Brain microvascular endothelial cell (primary cell): ENCODE results near the gene LRMDA.

Source experiments
- DNase-seq: peaks from one replicate; pipeline ENCODE4 v3.0.0-alpha.2; 2020
- H3K27ac ChIP-seq: fragments of 250-450 bp; sonication (Bioruptor Pico); 2 replicates; pipeline ENCODE4 v1.5.1; 2020; ENCODE audit warnings: mild to moderate bottlenecking, moderate library complexity
- H3K27me3 ChIP-seq: fragments of 250-450 bp; sonication (Bioruptor Pico); replicated peaks from 2 replicates; pipeline ENCODE4 v1.5.1; 2020; ENCODE audit warnings: mild to moderate bottlenecking
- H3K36me3 ChIP-seq: fragments of 250-450 bp; sonication (Bioruptor Pico); replicated peaks from 2 replicates; pipeline ENCODE4 v1.5.1; 2020; ENCODE audit warnings: mild to moderate bottlenecking
- H3K4me3 ChIP-seq: 2 replicates; pipeline ENCODE4 v1.5.1; 2011; ENCODE audit warnings: low read depth, mild to moderate bottlenecking, control low read depth, low read length, moderate library complexity
- CTCF ChIP-seq: IDR thresholded peaks from 2 replicates; pipeline ENCODE4 v1.5.1; 2011; ENCODE audit warnings: low read depth, mild to moderate bottlenecking, moderate library complexity, low read length, control low read depth, inconsistent platforms; ENCODE audit errors: missing control alignments
- in situ Hi-C: cut with HindIII; loops from 2 replicates; pipeline ENCODE4 v1.10.0; 2017; ENCODE audit warnings: low sequenced_read_pairs, low pct_ligation_motif_present

The LRMDA gene

GRCh38 chr10:75548356-75548755 lies 116.9 kb downstream of the LRMDA start:
- no peak for TF ChIP-seq CTCF
- in situ Hi-C loops: no loop called here
- no peak overlapping the region for H3K4me3 ChIP-seq
- no peak overlapping the region for H3K27ac ChIP-seq
- DNase-seq: no peak
- no peaks in the 10 kb centered on the region for H3K36me3 ChIP-seq
- H3K27me3 ChIP-seq: no peaks in the 10 kb centered on the region

- no peak for DNase-seq
- Histone ChIP-seq H3K4me3 (no peak overlapping the region), H3K27me3 (no peaks in the 10 kb centered on the region), H3K36me3 (no peaks in the 10 kb centered on the region), H3K27ac (no peak overlapping the region)
- in situ Hi-C loops: no loop called here
- TF ChIP-seq CTCF: no peak
These were observed 118.8 kb downstream of the LRMDA start for GRCh38 chr10:75550191-75550590.

- no peaks in the 10 kb centered on the region for H3K36me3 ChIP-seq
- H3K27ac ChIP-seq: no peak overlapping the region
- no peak overlapping the region for H3K4me3 ChIP-seq
- no peaks in the 10 kb centered on the region for H3K27me3 ChIP-seq
- no peak for DNase-seq
- TF ChIP-seq CTCF: no peak
- in situ Hi-C loops: no loop called here
These were observed 120.7 kb downstream of the LRMDA start for GRCh38 chr10:75552171-75552570.

- no peak for TF ChIP-seq CTCF
- in situ Hi-C loops: no loop called here
- Histone ChIP-seq H3K36me3 (no peaks in the 10 kb centered on the region), H3K4me3 (no peak overlapping the region), H3K27ac (no peak overlapping the region), H3K27me3 (no peaks in the 10 kb centered on the region)
- DNase-seq: no peak
These were observed 122.1 kb downstream of the LRMDA start for GRCh38 chr10:75553550-75553949.

GRCh38 chr10:75555323-75555722 lies 123.9 kb downstream of the LRMDA start:
- TF ChIP-seq CTCF: no peak
- Histone ChIP-seq H3K36me3 (no peaks in the 10 kb centered on the region), H3K27ac (no peak overlapping the region), H3K4me3 (no peak overlapping the region), H3K27me3 (no peaks in the 10 kb centered on the region)
- in situ Hi-C loops: no loop called here
- DNase-seq: no peak

- in situ Hi-C loops: no loop called here
- DNase-seq: no peak
- TF ChIP-seq CTCF: no peak
- Histone ChIP-seq H3K27me3 (no peaks in the 10 kb centered on the region), H3K36me3 (no peaks in the 10 kb centered on the region), H3K27ac (no peak overlapping the region), H3K4me3 (no peak overlapping the region)
These were observed 124.9 kb downstream of the LRMDA start for GRCh38 chr10:75556320-75556719.
